Right cardiac atrium (tissue), 5 donors: ENCODE data around the gene SLC39A7. TPM values are rescaled to one million over a fixed set of nuclear protein-coding genes. Genes with fewer than 3 reads are reported as not detected.

Source experiments
- ATAC-seq, 2 donors: fragments of 200-7000 bp; cut with Tn5 transposase; one replicate each; pipeline versions ENCODE4 v1.8.0 to v1.9.1; 2020; ENCODE audit warnings: moderate library complexity in 2 of 2, mild to moderate bottlenecking in 1 of 2
- DNase-seq, 3 donors: peaks; one replicate each; pipeline ENCODE4 v3.0.0-alpha.2; 2020
- H3K27ac ChIP-seq: one replicate; pipeline ENCODE4 v1.5.1; 2013; ENCODE audit warnings: mild to moderate bottlenecking, low read length, control low read depth, moderate library complexity
- H3K27me3 ChIP-seq: one replicate; pipeline ENCODE4 v1.6.1; 2013; ENCODE audit not compliant: control insufficient read depth, insufficient read depth
- H3K4me1 ChIP-seq: one replicate; pipeline ENCODE4 v1.6.1; 2013; ENCODE audit warnings: low read length; ENCODE audit not compliant: control insufficient read depth, insufficient read depth
- H3K4me3 ChIP-seq: one replicate; pipeline ENCODE4 v1.5.1; 2013; ENCODE audit warnings: low read length, control low read depth
- H3K9me3 ChIP-seq: one replicate; pipeline ENCODE4 v1.6.1; 2013; ENCODE audit warnings: low read length; ENCODE audit not compliant: control insufficient read depth
- WGBS: extraction: QIAGEN DNeasy Blood & Tissue Kit; methylation state at CpG from one replicate; pipeline ENCODE4 v1.1.7; 2013; 5-methylcytosine and 5-hydroxymethylcytosine counted together
- intact Hi-C, 4 donors: fragments of 100-400 bp; cut with DNase I; formaldehyde crosslinking; loops; one replicate each; pipeline versions ENCODE4 v1.11.0 to v1.14.0; 2022 to 2023
- polyA plus RNA-seq: library from polyadenylated mRNA; stranded (reverse); fragments of 200-250 nt; gene quantifications from one replicate; pipeline ENCODE4 v1.2.3, GENCODE V29; 2013
- total RNA-seq, 4 donors: library from RNA; stranded (reverse); fragmentation: NEBNext Ultra II Directional; extraction: Animal tissue kit (Norgen Biotek cat#: 25700); gene quantifications; one replicate each; pipeline ENCODE4 v1.2.1, GENCODE V29; 2021
- donor health status: healthy with polysubstance abuse.
- donor health status: DM: no; HTN: yes; CAD: no.
- donor health status: DM: no; HTN: no; CAD: no.
- donor health status: DM: no; HTN: yes; CAD: no; lungs with severe emphysema.
- donor health status: DM: yes; HTN: yes; CAD: no.

The SLC39A7 gene
- total and polyA plus RNA-seq, 5 donors, result 59.0 to 124 (median 78.6) TPM

DNA sequence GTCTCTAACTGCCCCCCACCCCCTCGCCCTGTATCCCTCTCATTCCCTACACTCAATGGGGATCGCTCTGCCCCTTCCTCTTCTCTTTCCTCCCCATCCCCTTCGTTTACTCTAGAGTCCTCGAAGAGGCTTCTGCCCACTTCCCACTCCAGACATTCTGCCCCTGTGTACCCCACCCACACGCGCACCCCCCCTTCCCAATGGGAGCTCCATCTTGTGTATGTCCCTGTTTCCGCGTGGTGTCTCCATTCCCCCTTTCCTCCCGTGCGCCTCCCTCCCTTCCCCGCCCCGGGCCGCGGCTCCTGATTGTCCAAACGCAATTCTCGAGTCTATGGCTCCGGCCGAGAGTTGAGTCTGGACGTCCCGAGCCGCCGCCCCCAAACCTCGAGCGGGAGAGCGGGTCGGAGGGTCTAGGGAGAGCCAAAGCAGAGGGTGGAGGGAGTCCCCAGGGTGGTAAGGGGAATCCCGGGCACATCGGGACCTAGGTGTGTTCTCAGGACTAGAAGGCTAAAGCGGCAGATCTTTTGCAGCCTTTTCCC is 7.0 kb downstream of the SLC39A7 start:
- ATAC-seq (peak; percentile 13 to 31), DNase-seq (peak; percentile 66 to 84 (median 84))
- H3K27me3 ChIP-seq, result no peaks in the 10 kb centered on the region
- peak overlapping the region; percentile 86 for H3K4me3 ChIP-seq
- 1% methylated on average over 29 of the region's 29 CpGs for WGBS
- no peaks in the 10 kb centered on the region for H3K9me3 ChIP-seq
- H3K27ac ChIP-seq, result peak overlapping the region; percentile 38
- peaks cover 11% of the 10 kb centered on the region for H3K4me1 ChIP-seq
- intact Hi-C loops, result no loop called here

DNA sequence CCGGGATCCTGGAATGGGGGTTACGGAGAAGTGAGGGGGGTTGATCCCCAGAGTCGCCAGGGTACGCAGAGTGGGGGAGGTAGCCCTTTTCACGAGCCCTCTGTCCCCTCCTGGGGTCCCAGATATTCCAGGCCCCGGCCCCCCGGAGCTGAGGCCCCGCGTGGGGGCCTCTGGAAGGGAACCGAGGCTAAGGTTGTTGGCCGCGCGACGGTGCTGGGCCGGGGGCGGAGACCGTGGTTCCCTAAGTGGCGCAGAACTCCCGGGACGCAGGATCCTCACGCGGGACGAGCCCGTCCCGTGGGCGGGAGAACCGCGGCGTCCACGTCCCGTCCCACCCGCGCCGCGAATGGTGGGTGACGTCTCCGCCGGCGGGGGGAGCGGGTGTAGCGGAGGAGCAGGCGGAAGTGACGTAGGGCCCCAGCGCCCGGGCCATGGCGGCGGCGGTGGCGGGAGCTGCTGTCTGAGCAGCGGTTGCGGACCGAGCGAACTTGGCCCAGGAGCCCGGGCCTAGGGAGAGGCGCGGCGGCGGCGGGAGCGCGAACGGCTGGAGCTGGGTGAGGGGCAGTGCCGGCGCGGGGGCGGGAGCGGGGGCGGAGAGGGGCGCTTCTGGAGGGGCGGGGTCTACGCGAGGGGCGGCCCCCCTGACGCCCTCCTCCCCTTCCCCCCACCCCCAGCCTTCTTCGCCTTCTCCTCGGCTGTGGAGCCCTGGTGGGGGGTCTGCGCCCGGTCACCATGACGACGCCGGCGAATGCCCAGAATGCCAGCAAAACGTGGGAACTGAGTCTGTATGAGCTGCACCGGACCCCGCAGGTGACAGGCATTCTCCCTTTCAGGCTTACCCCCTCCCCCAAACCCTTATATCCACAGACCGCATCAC is 7.7 kb downstream of the SLC39A7 start, which contains the start of gene RING1:
Gene RING1 (plus strand): TSS at position 410 of the 877 bp plus-strand sequence. CDS start 323 bp downstream, at position 733.
- peak; percentile 83 to 86 for ATAC-seq
- H3K27ac ChIP-seq, result peak within 1 kb of the TSS; percentile 72
- DNase-seq, result peak; percentile 90 to 97 (median 96)
- no peaks in the 10 kb centered on the region for H3K9me3 ChIP-seq
- intact Hi-C loops, result no loop called here
- WGBS, result under 1% methylated on average over 86 of the region's 86 CpGs
- no peaks in the 10 kb centered on the region for H3K27me3 ChIP-seq
- H3K4me1 ChIP-seq, result peaks cover 11% of the 10 kb centered on the region
- peak within 1 kb of the TSS; percentile 86 for H3K4me3 ChIP-seq

DNA sequence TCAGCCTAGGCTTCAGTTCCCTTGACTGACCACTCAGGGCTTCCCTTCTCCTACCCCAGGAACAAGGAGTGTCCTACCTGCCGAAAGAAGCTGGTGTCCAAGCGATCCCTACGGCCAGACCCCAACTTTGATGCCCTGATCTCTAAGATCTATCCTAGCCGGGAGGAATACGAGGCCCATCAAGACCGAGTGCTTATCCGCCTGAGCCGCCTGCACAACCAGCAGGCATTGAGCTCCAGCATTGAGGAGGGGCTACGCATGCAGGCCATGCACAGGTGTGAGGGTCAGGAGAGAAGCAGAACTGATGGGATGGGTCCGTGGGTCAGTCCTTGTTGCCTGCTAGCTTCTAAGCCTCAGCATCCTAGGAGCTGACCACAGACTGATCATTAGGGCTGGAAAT is 9.2 kb downstream of the SLC39A7 start:
- H3K4me1 ChIP-seq, result peaks cover 6% of the 10 kb centered on the region

DNA sequence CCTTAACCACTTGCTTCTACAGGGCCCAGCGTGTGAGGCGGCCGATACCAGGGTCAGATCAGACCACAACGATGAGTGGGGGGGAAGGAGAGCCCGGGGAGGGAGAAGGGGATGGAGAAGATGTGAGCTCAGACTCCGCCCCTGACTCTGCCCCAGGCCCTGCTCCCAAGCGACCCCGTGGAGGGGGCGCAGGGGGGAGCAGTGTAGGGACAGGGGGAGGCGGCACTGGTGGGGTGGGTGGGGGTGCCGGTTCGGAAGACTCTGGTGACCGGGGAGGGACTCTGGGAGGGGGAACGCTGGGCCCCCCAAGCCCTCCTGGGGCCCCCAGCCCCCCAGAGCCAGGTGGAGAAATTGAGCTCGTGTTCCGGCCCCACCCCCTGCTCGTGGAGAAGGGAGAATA is 10.5 kb downstream of the SLC39A7 start:
- intact Hi-C loops, result no loop called here
- Histone ChIP-seq H3K4me1 (no peaks in the 10 kb centered on the region), H3K27ac (no peak overlapping the region), H3K4me3 (no peak overlapping the region), H3K9me3 (no peaks in the 10 kb centered on the region), H3K27me3 (no peaks in the 10 kb centered on the region)
- no peak for ATAC-seq
- WGBS, result 79% methylated on average over 17 of the region's 17 CpGs
- no peak for DNase-seq

More for the DNA sequence above, 9.2 kb downstream of the SLC39A7 start:
- intact Hi-C loops, result no loop called here
- Histone ChIP-seq H3K27ac (no peak overlapping the region), H3K9me3 (no peaks in the 10 kb centered on the region), H3K27me3 (no peaks in the 10 kb centered on the region), H3K4me3 (no peak overlapping the region)
- WGBS, result 91% methylated on average over 10 of the region's 10 CpGs
- DNase-seq (no peak), ATAC-seq (no peak)

DNA sequence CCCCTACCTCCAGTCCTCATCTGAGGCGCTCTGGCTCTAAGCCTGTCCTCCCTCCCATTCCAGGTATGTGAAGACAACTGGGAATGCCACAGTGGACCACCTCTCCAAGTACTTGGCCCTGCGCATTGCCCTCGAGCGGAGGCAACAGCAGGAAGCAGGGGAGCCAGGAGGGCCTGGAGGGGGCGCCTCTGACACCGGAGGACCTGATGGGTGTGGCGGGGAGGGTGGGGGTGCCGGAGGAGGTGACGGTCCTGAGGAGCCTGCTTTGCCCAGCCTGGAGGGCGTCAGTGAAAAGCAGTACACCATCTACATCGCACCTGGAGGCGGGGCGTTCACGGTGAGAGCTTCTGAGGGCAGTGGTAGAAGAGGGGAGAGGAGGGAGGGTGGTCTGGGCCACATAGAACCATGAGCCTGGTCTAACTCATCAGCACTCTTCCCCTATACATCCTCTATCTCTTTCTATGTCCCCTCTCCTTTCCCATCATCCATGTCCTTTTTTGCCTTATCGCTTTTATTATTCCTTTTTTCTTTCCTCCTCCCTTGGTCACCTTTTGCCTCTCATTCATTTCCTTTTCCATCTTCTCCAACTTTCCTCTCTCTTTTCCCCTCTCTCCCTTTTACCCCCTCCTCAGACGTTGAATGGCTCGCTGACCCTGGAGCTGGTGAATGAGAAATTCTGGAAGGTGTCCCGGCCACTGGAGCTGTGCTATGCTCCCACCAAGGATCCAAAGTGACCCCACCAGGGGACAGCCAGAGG is 11.2 kb downstream of the SLC39A7 start:
- intact Hi-C loops, result no loop called here
- H3K4me1 ChIP-seq, result no peaks in the 10 kb centered on the region
- ATAC-seq (no peak), DNase-seq (peak in 1 of 3 donors; percentile 15)
- no peak overlapping the region for H3K27ac ChIP-seq
- H3K9me3 ChIP-seq, result no peaks in the 10 kb centered on the region
- H3K4me3 ChIP-seq, result no peak overlapping the region
- no peaks in the 10 kb centered on the region for H3K27me3 ChIP-seq
- WGBS, result 81% methylated on average over 18 of the region's 18 CpGs

DNA sequence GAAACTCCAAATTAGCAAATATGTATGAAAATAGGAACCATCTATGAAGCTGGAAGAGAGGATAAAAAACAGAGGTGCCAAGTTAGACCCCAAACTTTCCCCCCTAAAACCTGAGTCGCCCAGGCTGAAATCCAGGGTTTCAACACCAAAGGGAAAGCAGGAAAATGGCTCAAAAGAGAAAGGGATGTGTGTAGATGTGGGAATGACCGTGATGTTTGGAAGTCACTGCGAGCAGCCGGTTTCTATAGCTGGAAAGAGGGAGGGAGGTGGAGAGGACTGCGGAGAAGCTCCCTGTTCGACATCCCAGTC is 12.1 kb downstream of the SLC39A7 start:
- DNase-seq, result no peak
- Histone ChIP-seq H3K27me3 (no peaks in the 10 kb centered on the region), H3K4me1 (no peaks in the 10 kb centered on the region), H3K9me3 (no peaks in the 10 kb centered on the region), H3K27ac (no peak overlapping the region), H3K4me3 (peak overlapping the region; percentile 62)
- WGBS, result 4% methylated on average over 6 of the region's 6 CpGs
- ATAC-seq, result no peak
- intact Hi-C loops, result no loop called here

DNA sequence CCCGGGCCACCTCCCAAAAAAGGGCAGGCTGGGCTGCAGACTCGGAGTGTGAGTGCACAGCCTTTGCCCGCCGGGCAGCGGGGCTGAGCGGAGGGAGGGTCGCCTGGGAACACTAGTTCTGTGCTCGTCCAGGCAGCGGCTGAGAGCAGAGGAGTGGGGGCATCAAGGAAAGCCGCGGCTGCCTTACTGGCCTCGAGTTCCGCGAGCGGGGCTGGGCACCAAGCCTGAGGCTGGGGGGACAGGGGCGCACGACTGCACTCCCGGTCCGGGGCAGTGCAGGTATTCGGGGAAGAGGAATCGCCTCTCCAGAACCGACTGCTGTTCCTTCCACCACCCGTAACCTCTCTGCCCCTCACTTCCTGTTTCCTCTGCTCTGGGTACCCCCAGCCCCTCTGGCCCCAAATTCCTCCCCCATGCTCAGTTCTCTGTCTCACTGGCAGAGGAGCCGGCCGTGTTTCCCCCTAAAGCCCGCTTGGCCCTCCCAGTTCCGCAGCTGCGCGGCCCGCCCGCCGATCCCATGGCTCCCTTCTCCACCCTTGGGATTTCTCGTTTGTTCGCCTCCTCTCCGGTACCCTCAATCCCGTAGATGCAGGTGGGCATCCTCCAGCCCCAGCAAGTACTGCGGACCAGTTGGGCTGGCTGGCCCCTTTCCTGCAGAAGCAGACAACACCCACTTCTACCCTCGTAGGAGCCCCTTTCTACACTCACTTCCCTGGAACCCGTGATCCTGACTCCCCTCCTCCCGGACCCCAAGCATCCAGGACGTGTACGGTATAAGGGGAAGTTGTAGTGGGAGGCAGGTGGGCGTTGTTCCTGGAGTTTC is 12.7 kb downstream of the SLC39A7 start:
- ATAC-seq, result peak; percentile 42 to 47
- Histone ChIP-seq H3K9me3 (no peaks in the 10 kb centered on the region), H3K27me3 (no peaks in the 10 kb centered on the region), H3K4me3 (peak overlapping the region; percentile 62), H3K4me1 (no peaks in the 10 kb centered on the region), H3K27ac (no peak overlapping the region)
- intact Hi-C loops, result no loop called here
- peak; percentile 34 to 77 (median 76) for DNase-seq
- under 1% methylated on average over 43 of the region's 43 CpGs for WGBS

DNA sequence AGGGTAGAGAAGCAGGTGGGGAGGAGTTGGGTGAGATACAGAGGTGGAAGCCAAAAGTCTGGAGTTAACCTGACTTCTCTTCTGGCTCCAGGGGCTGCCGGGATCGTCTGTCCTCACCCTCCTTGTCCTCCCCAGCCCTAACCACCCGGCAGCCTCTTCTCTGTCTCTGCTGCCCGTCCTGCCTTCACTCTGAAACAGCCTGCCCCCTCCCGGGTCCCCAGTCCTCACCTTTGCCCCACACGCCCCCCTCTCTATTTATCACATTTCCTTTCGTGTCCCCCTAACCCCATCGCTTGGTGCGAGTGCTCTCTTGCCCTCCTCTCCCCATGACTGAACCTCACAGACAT is 13.3 kb downstream of the SLC39A7 start:
- 14% methylated on average over 9 of the region's 9 CpGs for WGBS
- H3K9me3 ChIP-seq, result no peaks in the 10 kb centered on the region
- H3K4me1 ChIP-seq, result no peaks in the 10 kb centered on the region
- ATAC-seq (peak in 1 of 2 donors; percentile 15), DNase-seq (peak in 1 of 3 donors; percentile 40)
- no peak overlapping the region for H3K27ac ChIP-seq
- peak overlapping the region; percentile 62 for H3K4me3 ChIP-seq
- intact Hi-C loops, result no loop called here
- no peaks in the 10 kb centered on the region for H3K27me3 ChIP-seq

DNA sequence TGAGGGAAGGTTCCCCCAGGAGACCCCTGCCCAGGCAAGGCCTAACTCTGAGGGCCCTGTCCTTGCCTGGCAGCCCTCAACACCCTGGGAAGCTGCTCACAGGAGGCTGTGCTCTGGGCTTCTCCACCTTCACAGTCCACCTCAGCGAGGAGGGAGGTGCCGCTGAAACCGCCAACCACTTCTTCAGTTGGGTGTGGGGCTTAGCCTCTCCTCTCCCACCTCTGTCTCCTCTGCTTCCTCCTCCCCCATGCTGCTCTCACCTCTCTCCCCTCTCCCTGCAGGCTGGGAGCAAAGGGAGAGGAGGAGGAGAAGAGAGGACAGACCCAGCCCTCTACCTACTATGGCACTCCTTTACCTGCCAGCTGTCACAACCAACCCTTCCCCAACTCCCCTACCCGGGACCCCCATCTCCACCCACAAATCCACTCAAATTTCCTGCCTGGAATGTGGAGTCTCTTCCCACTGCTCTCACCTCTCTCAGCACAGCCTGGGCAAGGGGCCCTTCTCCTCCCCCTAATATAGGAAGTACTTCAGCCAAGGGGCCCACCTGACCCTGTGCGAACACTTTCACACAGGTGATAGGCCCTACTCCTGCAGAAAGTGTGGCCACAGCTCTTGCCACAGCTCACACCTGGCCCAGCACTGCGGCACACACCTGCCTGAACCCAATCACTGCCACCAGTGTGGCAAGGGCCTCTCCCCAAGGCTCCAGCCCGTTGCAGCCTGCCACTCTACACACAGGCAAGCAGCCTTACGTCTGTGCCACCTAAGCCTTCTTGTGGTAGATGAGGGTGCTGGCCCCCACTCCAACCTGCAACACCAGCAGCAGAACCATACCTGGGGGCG is 14.8 kb downstream of the SLC39A7 start:
- 77% methylated on average over 9 of the region's 9 CpGs for WGBS
- H3K27ac ChIP-seq, result no peak overlapping the region
- no peak overlapping the region for H3K4me3 ChIP-seq
- H3K4me1 ChIP-seq, result no peaks in the 10 kb centered on the region
- H3K27me3 ChIP-seq, result no peaks in the 10 kb centered on the region
- intact Hi-C loops, result no loop called here
- ATAC-seq (no peak), DNase-seq (no peak)
- no peaks in the 10 kb centered on the region for H3K9me3 ChIP-seq

DNA sequence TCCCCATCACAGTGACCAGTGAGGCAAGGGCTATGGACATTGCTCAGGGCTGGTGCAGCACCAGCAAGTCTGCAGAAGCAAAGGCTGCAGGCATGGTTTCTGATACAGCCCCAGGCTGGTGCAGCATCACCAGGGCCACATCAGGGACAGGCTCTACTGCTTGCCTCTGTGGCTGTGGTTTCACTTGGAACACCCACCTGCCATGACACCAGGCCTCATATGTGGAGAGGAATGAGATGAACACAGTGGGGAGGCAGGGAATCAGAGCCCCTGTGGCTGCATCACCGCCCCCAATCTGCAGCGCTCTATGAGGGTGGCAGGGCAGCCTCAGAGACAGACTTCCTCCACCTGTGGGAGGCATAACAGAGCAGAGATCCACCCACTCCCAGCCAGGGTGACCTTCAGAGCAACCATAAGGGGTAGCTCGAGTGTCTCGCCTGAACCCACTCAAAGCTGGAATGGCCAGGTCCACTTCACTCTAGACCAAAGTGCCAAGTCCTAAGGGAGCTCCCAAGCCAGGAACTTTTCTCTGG is 15.5 kb downstream of the SLC39A7 start:
- no peaks in the 10 kb centered on the region for H3K27me3 ChIP-seq
- no peak overlapping the region for H3K27ac ChIP-seq
- no peaks in the 10 kb centered on the region for H3K4me1 ChIP-seq
- no peaks in the 10 kb centered on the region for H3K9me3 ChIP-seq
- ATAC-seq, result no peak
- 82% methylated on average over 4 of the region's 4 CpGs for WGBS
- intact Hi-C loops, result no loop called here
- no peak overlapping the region for H3K4me3 ChIP-seq
- no peak for DNase-seq
